Erythroblast (primary cell): ENCODE data around the gene HLCS.

Experiments
- DNase-seq, 2 experiments: peaks; one replicate each; lab custom pipeline; 2025; lab: John Stamatoyannopoulos, UW
- GATA1 ChIP-seq: IDR thresholded peaks from 2 replicates; pipeline ENCODE4 v1.6.1; 2011; ENCODE audit warnings: low read depth, mild to moderate bottlenecking, control low read depth, low read length, moderate library complexity
- POLR2A ChIP-seq: IDR thresholded peaks from 2 replicates; pipeline ENCODE4 v1.6.1; 2011; ENCODE audit warnings: mild to moderate bottlenecking, low read length

HLCS gene

GRCh38 chr21:36815284-36815683 lies 151.2 kb downstream of the HLCS start:
- no peak for DNase-seq

GRCh38 chr21:36813052-36813451 lies 153.4 kb downstream of the HLCS start:
- DNase-seq = no peak
- TF ChIP-seq POLR2A (no peak), GATA1 (no peak)

More at GRCh38 chr21:36815284-36815683, 151.2 kb downstream of the HLCS start:
- TF ChIP-seq GATA1 (no peak), POLR2A (no peak)

- TF ChIP-seq GATA1 = no peak
- TF ChIP-seq POLR2A = no peak
- no peak for DNase-seq
These were observed 154.7 kb downstream of the HLCS start for GRCh38 chr21:36811762-36812161.

- TF ChIP-seq POLR2A (no peak), GATA1 (no peak)
These were observed 156.0 kb downstream of the HLCS start for GRCh38 chr21:36810443-36810842.

GRCh38 chr21:36807422-36807928 lies 159.0 kb downstream of the HLCS start:
- no peak for DNase-seq
- TF ChIP-seq GATA1 = no peak

More at GRCh38 chr21:36810443-36810842, 156.0 kb downstream of the HLCS start:
- DNase-seq = no peak

- TF ChIP-seq POLR2A = no peak
- TF ChIP-seq GATA1 = no peak
- no peak for DNase-seq
These were observed 160.4 kb downstream of the HLCS start for GRCh38 chr21:36806103-36806502.

GRCh38 chr21:36804874-36805611 lies 161.4 kb downstream of the HLCS start:
- DNase-seq = no peak
- TF ChIP-seq POLR2A = no peak
- no peak for TF ChIP-seq GATA1

- TF ChIP-seq POLR2A (no peak), GATA1 (no peak)
- DNase-seq = no peak
These were observed 162.5 kb downstream of the HLCS start for GRCh38 chr21:36803816-36804439.

GRCh38 chr21:36803051-36803645 lies 163.3 kb downstream of the HLCS start:
- DNase-seq = no peak
- TF ChIP-seq GATA1 (no peak), POLR2A (no peak)

- no peak for DNase-seq
- TF ChIP-seq POLR2A = no peak
These were observed 165.7 kb downstream of the HLCS start for GRCh38 chr21:36800734-36801133.

GRCh38 chr21:36799869-36800268 lies 166.6 kb downstream of the HLCS start:
- DNase-seq = no peak
- TF ChIP-seq POLR2A = no peak
- TF ChIP-seq GATA1 = no peak

GRCh38 chr21:36798491-36798890 lies 168.0 kb downstream of the HLCS start:
- no peak for TF ChIP-seq POLR2A
- no peak for TF ChIP-seq GATA1
- DNase-seq = no peak

GRCh38 chr21:36796070-36796469 lies 170.4 kb downstream of the HLCS start:
- no peak for DNase-seq
- no peak for TF ChIP-seq POLR2A
- no peak for TF ChIP-seq GATA1

GRCh38 chr21:36792505-36792967 lies 173.9 kb downstream of the HLCS start:
- DNase-seq = no peak
- no peak for TF ChIP-seq GATA1
